ENCODE data around the gene FCHSD2.

GRCh38 chr11:73191151-73191550, 49.0 kb upstream of the FCHSD2 start:
- TF ChIP-seq, protein P1, sequence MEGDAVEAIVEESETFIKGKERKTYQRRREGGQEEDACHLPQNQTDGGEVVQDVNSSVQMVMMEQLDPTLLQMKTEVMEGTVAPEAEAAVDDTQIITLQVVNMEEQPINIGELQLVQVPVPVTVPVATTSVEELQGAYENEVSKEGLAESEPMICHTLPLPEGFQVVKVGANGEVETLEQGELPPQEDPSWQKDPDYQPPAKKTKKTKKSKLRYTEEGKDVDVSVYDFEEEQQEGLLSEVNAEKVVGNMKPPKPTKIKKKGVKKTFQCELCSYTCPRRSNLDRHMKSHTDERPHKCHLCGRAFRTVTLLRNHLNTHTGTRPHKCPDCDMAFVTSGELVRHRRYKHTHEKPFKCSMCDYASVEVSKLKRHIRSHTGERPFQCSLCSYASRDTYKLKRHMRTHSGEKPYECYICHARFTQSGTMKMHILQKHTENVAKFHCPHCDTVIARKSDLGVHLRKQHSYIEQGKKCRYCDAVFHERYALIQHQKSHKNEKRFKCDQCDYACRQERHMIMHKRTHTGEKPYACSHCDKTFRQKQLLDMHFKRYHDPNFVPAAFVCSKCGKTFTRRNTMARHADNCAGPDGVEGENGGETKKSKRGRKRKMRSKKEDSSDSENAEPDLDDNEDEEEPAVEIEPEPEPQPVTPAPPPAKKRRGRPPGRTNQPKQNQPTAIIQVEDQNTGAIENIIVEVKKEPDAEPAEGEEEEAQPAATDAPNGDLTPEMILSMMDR (IDR thresholded peaks at IDR 0.05) = no peak
- TF ChIP-seq MAFK (IDR thresholded peaks at IDR 0.05; ENCODE audit: partially characterized antibody) (no peak), POLR2A (IDR thresholded peaks at IDR 0.05; ENCODE audit: low read length) (no peak), SMC3 (IDR thresholded peaks at IDR 0.05) (no peak), TFCP2L1 (CRISPR knock-in tag; IDR thresholded peaks at IDR 0.05) (no peak), MYC (IDR thresholded peaks at IDR 0.05; ENCODE audit: borderline replicate concordance, low read length) (no peak), JUN (IDR thresholded peaks at IDR 0.05) (no peak)
- TF ChIP-seq, protein P2, sequence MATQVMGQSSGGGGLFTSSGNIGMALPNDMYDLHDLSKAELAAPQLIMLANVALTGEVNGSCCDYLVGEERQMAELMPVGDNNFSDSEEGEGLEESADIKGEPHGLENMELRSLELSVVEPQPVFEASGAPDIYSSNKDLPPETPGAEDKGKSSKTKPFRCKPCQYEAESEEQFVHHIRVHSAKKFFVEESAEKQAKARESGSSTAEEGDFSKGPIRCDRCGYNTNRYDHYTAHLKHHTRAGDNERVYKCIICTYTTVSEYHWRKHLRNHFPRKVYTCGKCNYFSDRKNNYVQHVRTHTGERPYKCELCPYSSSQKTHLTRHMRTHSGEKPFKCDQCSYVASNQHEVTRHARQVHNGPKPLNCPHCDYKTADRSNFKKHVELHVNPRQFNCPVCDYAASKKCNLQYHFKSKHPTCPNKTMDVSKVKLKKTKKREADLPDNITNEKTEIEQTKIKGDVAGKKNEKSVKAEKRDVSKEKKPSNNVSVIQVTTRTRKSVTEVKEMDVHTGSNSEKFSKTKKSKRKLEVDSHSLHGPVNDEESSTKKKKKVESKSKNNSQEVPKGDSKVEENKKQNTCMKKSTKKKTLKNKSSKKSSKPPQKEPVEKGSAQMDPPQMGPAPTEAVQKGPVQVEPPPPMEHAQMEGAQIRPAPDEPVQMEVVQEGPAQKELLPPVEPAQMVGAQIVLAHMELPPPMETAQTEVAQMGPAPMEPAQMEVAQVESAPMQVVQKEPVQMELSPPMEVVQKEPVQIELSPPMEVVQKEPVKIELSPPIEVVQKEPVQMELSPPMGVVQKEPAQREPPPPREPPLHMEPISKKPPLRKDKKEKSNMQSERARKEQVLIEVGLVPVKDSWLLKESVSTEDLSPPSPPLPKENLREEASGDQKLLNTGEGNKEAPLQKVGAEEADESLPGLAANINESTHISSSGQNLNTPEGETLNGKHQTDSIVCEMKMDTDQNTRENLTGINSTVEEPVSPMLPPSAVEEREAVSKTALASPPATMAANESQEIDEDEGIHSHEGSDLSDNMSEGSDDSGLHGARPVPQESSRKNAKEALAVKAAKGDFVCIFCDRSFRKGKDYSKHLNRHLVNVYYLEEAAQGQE (IDR thresholded peaks at IDR 0.05) = no peak
- TF ChIP-seq, protein P3, sequence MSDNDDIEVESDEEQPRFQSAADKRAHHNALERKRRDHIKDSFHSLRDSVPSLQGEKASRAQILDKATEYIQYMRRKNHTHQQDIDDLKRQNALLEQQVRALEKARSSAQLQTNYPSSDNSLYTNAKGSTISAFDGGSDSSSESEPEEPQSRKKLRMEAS (IDR thresholded peaks at IDR 0.05) = no peak
